SK-N-SH treated with all-trans-retinoic acid at 6 μM for 48 hours (cell line): ENCODE data around the gene RPL3.

Experiments
- ESRRG ChIP-seq: fragments of 250-450 bp; sonication (Bioruptor Pico); IDR thresholded peaks from 2 replicates; pipeline ENCODE4 v1.6.1; 2021; ENCODE audit warnings: mild to moderate bottlenecking
- RARB ChIP-seq: fragments of 250-450 bp; sonication (Bioruptor Pico); IDR thresholded peaks from 2 replicates; pipeline ENCODE4 v1.8.0; 2021; ENCODE audit warnings: mild to moderate bottlenecking, moderate library complexity
- ZFP3 ChIP-seq: fragments of 250-450 bp; sonication (Bioruptor Pico); IDR thresholded peaks from 2 replicates; pipeline ENCODE4 v1.5.0; 2020; ENCODE audit warnings: mild to moderate bottlenecking, moderate library complexity
- ZNF8 ChIP-seq: fragments of 450-650 bp; formaldehyde crosslinking; IDR thresholded peaks from 2 replicates; pipeline ENCODE4 v1.5.0; 2020; ENCODE audit warnings: mild to moderate bottlenecking, moderate library complexity
- TF ChIP-seq, protein P1 (sequence below): fragments of 250-450 bp; sonication (Bioruptor Pico); IDR thresholded peaks from 2 replicates; pipeline ENCODE4 v1.5.1; 2020; ENCODE audit warnings: low read depth, mild to moderate bottlenecking, moderate library complexity
- TF ChIP-seq, protein P2 (sequence below): fragments of 250-450 bp; sonication (Bioruptor Pico); IDR thresholded peaks from 2 replicates; pipeline ENCODE4 v1.5.0; 2020; ENCODE audit warnings: mild to moderate bottlenecking, moderate library complexity

DNA sequence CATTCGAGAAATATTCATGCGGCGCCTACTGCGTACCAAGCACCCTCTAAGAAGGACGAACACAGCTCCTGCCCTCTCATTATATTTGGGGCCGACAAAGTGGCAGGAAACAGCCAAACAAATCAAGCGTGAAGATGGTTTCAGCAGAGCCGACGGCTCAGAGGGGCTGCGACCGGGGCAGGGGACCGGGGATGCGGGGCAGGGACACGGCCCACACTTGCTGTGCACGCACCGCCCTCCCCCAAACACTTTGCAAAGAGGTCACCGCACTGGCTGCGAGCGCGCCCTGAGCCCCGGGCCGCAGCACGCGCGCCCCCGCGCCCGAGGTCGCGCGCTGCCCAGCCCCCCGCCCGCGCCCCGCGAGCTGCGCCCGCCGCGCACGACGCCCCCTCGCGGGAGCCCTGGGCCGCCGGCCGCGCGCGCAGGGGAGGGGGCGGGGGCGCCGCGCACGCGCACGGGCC is 30.1 kb upstream of the RPL3 start:
- TF ChIP-seq, protein P1, sequence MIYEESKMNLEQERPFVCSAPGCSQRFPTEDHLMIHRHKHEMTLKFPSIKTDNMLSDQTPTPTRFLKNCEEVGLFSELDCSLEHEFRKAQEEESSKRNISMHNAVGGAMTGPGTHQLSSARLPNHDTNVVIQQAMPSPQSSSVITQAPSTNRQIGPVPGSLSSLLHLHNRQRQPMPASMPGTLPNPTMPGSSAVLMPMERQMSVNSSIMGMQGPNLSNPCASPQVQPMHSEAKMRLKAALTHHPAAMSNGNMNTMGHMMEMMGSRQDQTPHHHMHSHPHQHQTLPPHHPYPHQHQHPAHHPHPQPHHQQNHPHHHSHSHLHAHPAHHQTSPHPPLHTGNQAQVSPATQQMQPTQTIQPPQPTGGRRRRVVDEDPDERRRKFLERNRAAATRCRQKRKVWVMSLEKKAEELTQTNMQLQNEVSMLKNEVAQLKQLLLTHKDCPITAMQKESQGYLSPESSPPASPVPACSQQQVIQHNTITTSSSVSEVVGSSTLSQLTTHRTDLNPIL, result no peak
- TF ChIP-seq ZNF8 (no peak), ESRRG (CRISPR knock-in tag) (no peak), RARB (no peak), ZFP3 (CRISPR knock-in tag) (no peak)
- TF ChIP-seq, protein P2, sequence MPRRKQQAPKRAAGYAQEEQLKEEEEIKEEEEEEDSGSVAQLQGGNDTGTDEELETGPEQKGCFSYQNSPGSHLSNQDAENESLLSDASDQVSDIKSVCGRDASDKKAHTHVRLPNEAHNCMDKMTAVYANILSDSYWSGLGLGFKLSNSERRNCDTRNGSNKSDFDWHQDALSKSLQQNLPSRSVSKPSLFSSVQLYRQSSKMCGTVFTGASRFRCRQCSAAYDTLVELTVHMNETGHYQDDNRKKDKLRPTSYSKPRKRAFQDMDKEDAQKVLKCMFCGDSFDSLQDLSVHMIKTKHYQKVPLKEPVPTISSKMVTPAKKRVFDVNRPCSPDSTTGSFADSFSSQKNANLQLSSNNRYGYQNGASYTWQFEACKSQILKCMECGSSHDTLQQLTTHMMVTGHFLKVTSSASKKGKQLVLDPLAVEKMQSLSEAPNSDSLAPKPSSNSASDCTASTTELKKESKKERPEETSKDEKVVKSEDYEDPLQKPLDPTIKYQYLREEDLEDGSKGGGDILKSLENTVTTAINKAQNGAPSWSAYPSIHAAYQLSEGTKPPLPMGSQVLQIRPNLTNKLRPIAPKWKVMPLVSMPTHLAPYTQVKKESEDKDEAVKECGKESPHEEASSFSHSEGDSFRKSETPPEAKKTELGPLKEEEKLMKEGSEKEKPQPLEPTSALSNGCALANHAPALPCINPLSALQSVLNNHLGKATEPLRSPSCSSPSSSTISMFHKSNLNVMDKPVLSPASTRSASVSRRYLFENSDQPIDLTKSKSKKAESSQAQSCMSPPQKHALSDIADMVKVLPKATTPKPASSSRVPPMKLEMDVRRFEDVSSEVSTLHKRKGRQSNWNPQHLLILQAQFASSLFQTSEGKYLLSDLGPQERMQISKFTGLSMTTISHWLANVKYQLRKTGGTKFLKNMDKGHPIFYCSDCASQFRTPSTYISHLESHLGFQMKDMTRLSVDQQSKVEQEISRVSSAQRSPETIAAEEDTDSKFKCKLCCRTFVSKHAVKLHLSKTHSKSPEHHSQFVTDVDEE (CRISPR knock-in tag), result no peak
